Progenitor cell of endocrine pancreas (in vitro differentiated cells): ENCODE results near the gene SLC24A5. TPM values are rescaled to one million over a fixed set of nuclear protein-coding genes. Genes with fewer than 3 reads are reported as not detected.

Experiments used
- DNase-seq: peaks from one replicate; pipeline ENCODE4 v3.0.0; 2021; ENCODE audit warnings: low spot score; ENCODE audit not compliant: unreplicated experiment
- H3K27ac Mint-ChIP-seq: 2 replicates; pipeline ENCODE4 v1.8.0; 2021; ENCODE audit warnings: mild to moderate bottlenecking, moderate library complexity, mixed read lengths
- H3K27me3 Mint-ChIP-seq: 2 replicates; pipeline ENCODE4 v1.8.0; 2021; ENCODE audit warnings: mixed read lengths
- H3K36me3 Mint-ChIP-seq: 2 replicates; pipeline ENCODE4 v1.8.0; 2022; ENCODE audit warnings: mixed read lengths; ENCODE audit not compliant: insufficient read depth
- H3K4me1 Mint-ChIP-seq: 2 replicates; pipeline ENCODE4 v1.8.0; 2021; ENCODE audit warnings: low read depth, mixed read lengths
- H3K4me3 Mint-ChIP-seq: 2 replicates; pipeline ENCODE4 v1.8.0; 2021; ENCODE audit warnings: low read depth, mild to moderate bottlenecking, moderate library complexity, mixed read lengths
- H3K9me3 Mint-ChIP-seq: 2 replicates; pipeline ENCODE4 v1.8.0; 2021; ENCODE audit warnings: low read depth, mixed read lengths
- CTCF ChIP-seq: fragments of 200-600 bp; sonication (generic); IDR thresholded peaks from one replicate; pipeline ENCODE4 v1.5.0; 2021; ENCODE audit warnings: antibody characterized with exemption, mild to moderate bottlenecking; ENCODE audit not compliant: unreplicated experiment
- long read RNA-seq: library from polyadenylated mRNA; unstranded; transcript quantifications from one replicate; pipeline ENCODE4 v2.0.0, GENCODE V29; 2020
- total RNA-seq: library from RNA; stranded (reverse); gene quantifications from 2 replicates; pipeline ENCODE4 v1.2.1, GENCODE V29; 2021

The SLC24A5 gene
- not detected in 2 replicates for total RNA-seq
- long read RNA-seq, partial matches to known transcripts = 0 of 4 reads
- long read RNA-seq, other reads (novel, unspliced or antisense) = 4 of 4 reads

GRCh38 chr15:48120745-48121144 lies at the start of gene SLC24A5:
Gene SLC24A5 (plus strand): TSS chr15:48120990. CDS start chr15:48121045, 55 bp downstream.
- no peaks in the 10 kb centered on the region for H3K27me3 Mint-ChIP-seq
- no peaks in the 10 kb centered on the region for H3K4me1 Mint-ChIP-seq
- H3K9me3 Mint-ChIP-seq = no peaks in the 10 kb centered on the region
- no peaks in the 10 kb centered on the region for H3K36me3 Mint-ChIP-seq
- TF ChIP-seq CTCF = no peak
- no peak within 1 kb of the TSS for H3K27ac Mint-ChIP-seq
- no peak within 1 kb of the TSS for H3K4me3 Mint-ChIP-seq
- DNase-seq = no peak

- TF ChIP-seq CTCF = no peak
- Mint-ChIP-seq H3K4me1 (no peaks in the 10 kb centered on the region), H3K9me3 (peaks cover 4% of the 10 kb centered on the region), H3K27ac (no peak overlapping the region), H3K36me3 (no peaks in the 10 kb centered on the region), H3K4me3 (no peak overlapping the region), H3K27me3 (no peaks in the 10 kb centered on the region)
- no peak for DNase-seq
Observed at GRCh38 chr15:48072941-48073340, 47.8 kb upstream of the SLC24A5 start.

GRCh38 chr15:48073881-48074280 lies 46.9 kb upstream of the SLC24A5 start:
- TF ChIP-seq CTCF = no peak
- H3K36me3 Mint-ChIP-seq = no peaks in the 10 kb centered on the region
- H3K27ac Mint-ChIP-seq = no peak overlapping the region
- no peaks in the 10 kb centered on the region for H3K27me3 Mint-ChIP-seq
- DNase-seq = no peak
- H3K4me1 Mint-ChIP-seq = no peaks in the 10 kb centered on the region
- H3K9me3 Mint-ChIP-seq = peaks cover 4% of the 10 kb centered on the region
- no peak overlapping the region for H3K4me3 Mint-ChIP-seq

- TF ChIP-seq CTCF = no peak
- Mint-ChIP-seq H3K4me3 (no peak overlapping the region), H3K4me1 (no peaks in the 10 kb centered on the region), H3K27ac (no peak overlapping the region), H3K27me3 (no peaks in the 10 kb centered on the region), H3K9me3 (no peaks in the 10 kb centered on the region), H3K36me3 (no peaks in the 10 kb centered on the region)
- no peak for DNase-seq
Observed at GRCh38 chr15:48076454-48076853, 44.3 kb upstream of the SLC24A5 start.

- no peak for TF ChIP-seq CTCF
- no peak for DNase-seq
- H3K27me3 Mint-ChIP-seq = no peaks in the 10 kb centered on the region
- H3K36me3 Mint-ChIP-seq = no peaks in the 10 kb centered on the region
- H3K4me3 Mint-ChIP-seq = no peak overlapping the region
- H3K9me3 Mint-ChIP-seq = no peaks in the 10 kb centered on the region
- H3K27ac Mint-ChIP-seq = no peak overlapping the region
- no peaks in the 10 kb centered on the region for H3K4me1 Mint-ChIP-seq
Observed at GRCh38 chr15:48077616-48078184, 43.1 kb upstream of the SLC24A5 start.
